Measurements from ENCODE around the gene CACNA1C.

CACNA1C gene

GRCh38 chr12:2268471-2269286, 215.9 kb downstream of the CACNA1C start:
- DNase-seq (ENCODE audit: insufficient read length, low spot score) (no peak), FAIRE-seq (no peak)

- FAIRE-seq (no peak), DNase-seq (ENCODE audit: insufficient read length, low spot score) (no peak)
Observed at GRCh38 chr12:2270846-2271245, 218.1 kb downstream of the CACNA1C start.

- no peak for DNase-seq (ENCODE audit: insufficient read length, low spot score)
- FAIRE-seq = no peak
Observed at GRCh38 chr12:2271961-2272360, 219.2 kb downstream of the CACNA1C start.

GRCh38 chr12:2273288-2273687, 220.5 kb downstream of the CACNA1C start:
- DNase-seq (ENCODE audit: insufficient read length, low spot score) (no peak), FAIRE-seq (no peak)

GRCh38 chr12:2273751-2274150, 221.0 kb downstream of the CACNA1C start:
- DNase-seq (ENCODE audit: insufficient read length, low spot score) = no peak
- FAIRE-seq = no peak

- FAIRE-seq (no peak), DNase-seq (ENCODE audit: insufficient read length, low spot score) (no peak)
Observed at GRCh38 chr12:2274733-2275132, 221.9 kb downstream of the CACNA1C start.

GRCh38 chr12:2276288-2277033, 223.7 kb downstream of the CACNA1C start:
- FAIRE-seq (no peak), DNase-seq (ENCODE audit: insufficient read length, low spot score) (no peak)

- DNase-seq (ENCODE audit: insufficient read length, low spot score) (no peak), FAIRE-seq (no peak)
Observed at GRCh38 chr12:2277492-2278155, 224.8 kb downstream of the CACNA1C start.

- FAIRE-seq = no peak
- no peak for DNase-seq (ENCODE audit: insufficient read length, low spot score)
Observed at GRCh38 chr12:2281446-2281845, 228.7 kb downstream of the CACNA1C start.

- FAIRE-seq (no peak), DNase-seq (ENCODE audit: insufficient read length, low spot score) (no peak)
Observed at GRCh38 chr12:2282318-2282717, 229.5 kb downstream of the CACNA1C start.

GRCh38 chr12:2283480-2283879, 230.7 kb downstream of the CACNA1C start:
- DNase-seq (ENCODE audit: insufficient read length, low spot score) (no peak), FAIRE-seq (no peak)

- FAIRE-seq (no peak), DNase-seq (ENCODE audit: insufficient read length, low spot score) (no peak)
Observed at GRCh38 chr12:2283916-2284315, 231.1 kb downstream of the CACNA1C start.

- DNase-seq (ENCODE audit: insufficient read length, low spot score) = no peak
- FAIRE-seq = no peak
Observed at GRCh38 chr12:2284321-2284813, 231.6 kb downstream of the CACNA1C start.

GRCh38 chr12:2284857-2285256, 232.1 kb downstream of the CACNA1C start:
- DNase-seq (ENCODE audit: insufficient read length, low spot score) (peak; percentile 22), FAIRE-seq (peak; percentile 18)

GRCh38 chr12:2285462-2285861, 232.7 kb downstream of the CACNA1C start:
- DNase-seq (ENCODE audit: insufficient read length, low spot score) = no peak
- FAIRE-seq = no peak

GRCh38 chr12:2286047-2286446, 233.3 kb downstream of the CACNA1C start:
- no peak for DNase-seq (ENCODE audit: insufficient read length, low spot score)

GRCh38 chr12:2286461-2287131, 233.8 kb downstream of the CACNA1C start:
- FAIRE-seq (no peak), DNase-seq (ENCODE audit: insufficient read length, low spot score) (no peak)

More at GRCh38 chr12:2286047-2286446, 233.3 kb downstream of the CACNA1C start:
- no peak for FAIRE-seq

GRCh38 chr12:2287151-2287550, 234.4 kb downstream of the CACNA1C start:
- DNase-seq (ENCODE audit: insufficient read length, low spot score) (no peak), FAIRE-seq (no peak)

GRCh38 chr12:2287589-2287988, 234.8 kb downstream of the CACNA1C start:
- DNase-seq (ENCODE audit: insufficient read length, low spot score) = no peak
- FAIRE-seq = no peak

- no peak for FAIRE-seq
- DNase-seq (ENCODE audit: insufficient read length, low spot score) = no peak
Observed at GRCh38 chr12:2288001-2288400, 235.2 kb downstream of the CACNA1C start.

- FAIRE-seq = no peak
- no peak for DNase-seq (ENCODE audit: insufficient read length, low spot score)
Observed at GRCh38 chr12:2288471-2288870, 235.7 kb downstream of the CACNA1C start.
